ENCODE data around the gene C19orf25. TPM values are rescaled to one million over a fixed set of nuclear protein-coding genes. Genes with fewer than 3 reads are reported as not detected.
A peak's percentile ranks its signal among the peaks of the same experiment; 100 is the strongest.

Gene C19orf25
- total and polyA plus RNA-seq, 11 donors = 9.4 to 29.2 (median 16.0) TPM

DNA sequence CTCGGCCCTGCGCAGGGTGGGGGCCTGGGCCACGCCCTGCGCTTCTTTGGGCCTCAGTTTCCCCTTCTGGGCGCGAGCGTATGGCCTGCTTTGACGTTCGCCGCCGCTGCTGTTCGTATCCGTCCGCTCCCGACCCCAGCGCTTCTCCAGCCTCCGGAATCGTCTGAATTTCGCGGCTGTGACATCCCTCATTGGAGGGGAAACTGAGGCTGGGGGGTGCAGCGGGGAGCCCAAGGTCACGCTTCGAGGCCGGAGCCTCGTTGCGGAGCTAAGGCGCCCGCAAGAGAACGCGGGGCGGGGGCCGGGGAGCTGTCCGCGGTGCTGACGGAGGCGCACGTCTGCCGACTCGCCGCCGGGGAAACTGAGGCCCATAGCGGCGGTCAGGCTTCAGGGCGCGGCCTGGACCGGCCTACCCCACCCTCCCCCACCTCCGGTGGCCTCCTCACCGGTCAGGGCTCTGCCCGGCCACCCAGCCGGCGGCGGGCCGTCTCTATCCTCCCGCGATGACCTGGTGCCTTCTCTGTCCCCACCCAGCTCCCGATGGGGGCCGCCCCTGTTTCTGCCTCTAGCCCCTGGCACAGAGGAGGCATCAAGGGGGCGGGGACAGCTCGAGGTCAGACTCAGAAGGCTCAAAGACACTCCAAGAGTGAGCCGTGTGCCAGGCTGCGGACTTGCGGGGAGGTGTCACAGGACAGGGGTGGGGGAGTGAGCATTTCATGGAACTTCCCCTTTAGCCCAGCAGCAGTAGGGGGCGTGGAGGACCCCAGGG is 32.1 kb downstream of the C19orf25 start:
- DNase-seq (peak in 3 of 5 donors; percentile 25 to 53 (median 26)), ATAC-seq (no peak)
- Histone ChIP-seq H3K9me3 (no peaks in the 10 kb centered on the region), H3K27ac (no peak overlapping the region), H3K27me3 (peaks cover 49 to 67% (median 64%) of the 10 kb centered on the region in 9 donors), H3K4me1 (peaks cover 0 to 34% (median 15%) of the 10 kb centered on the region in 12 donors), H3K36me3 (peaks cover 0 to 13% (median 8%) of the 10 kb centered on the region in 9 donors), H3K4me3 (peak overlapping the region in 4 of 12 donors; percentile 22 to 50 (median 48))
- 0 to 7% (median 4%) methylated on average over 7 to 63 of the region's 63 CpGs for WGBS, 4 donors
- intact Hi-C loops (cut with DNase I) = loop anchor here in 2 of 10 donors (5.0 to 10.0 kb wide), 2 partner anchors 65 to 132 kb away; partner anchors contain the start of gene ADAMTSL5 (in 1 of the 2)
- TF ChIP-seq, protein P1, sequence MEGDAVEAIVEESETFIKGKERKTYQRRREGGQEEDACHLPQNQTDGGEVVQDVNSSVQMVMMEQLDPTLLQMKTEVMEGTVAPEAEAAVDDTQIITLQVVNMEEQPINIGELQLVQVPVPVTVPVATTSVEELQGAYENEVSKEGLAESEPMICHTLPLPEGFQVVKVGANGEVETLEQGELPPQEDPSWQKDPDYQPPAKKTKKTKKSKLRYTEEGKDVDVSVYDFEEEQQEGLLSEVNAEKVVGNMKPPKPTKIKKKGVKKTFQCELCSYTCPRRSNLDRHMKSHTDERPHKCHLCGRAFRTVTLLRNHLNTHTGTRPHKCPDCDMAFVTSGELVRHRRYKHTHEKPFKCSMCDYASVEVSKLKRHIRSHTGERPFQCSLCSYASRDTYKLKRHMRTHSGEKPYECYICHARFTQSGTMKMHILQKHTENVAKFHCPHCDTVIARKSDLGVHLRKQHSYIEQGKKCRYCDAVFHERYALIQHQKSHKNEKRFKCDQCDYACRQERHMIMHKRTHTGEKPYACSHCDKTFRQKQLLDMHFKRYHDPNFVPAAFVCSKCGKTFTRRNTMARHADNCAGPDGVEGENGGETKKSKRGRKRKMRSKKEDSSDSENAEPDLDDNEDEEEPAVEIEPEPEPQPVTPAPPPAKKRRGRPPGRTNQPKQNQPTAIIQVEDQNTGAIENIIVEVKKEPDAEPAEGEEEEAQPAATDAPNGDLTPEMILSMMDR (IDR thresholded peaks at IDR 0.05) = no peak
- TF ChIP-seq POLR2A (IDR thresholded peaks at IDR 0.05) = no peak

DNA sequence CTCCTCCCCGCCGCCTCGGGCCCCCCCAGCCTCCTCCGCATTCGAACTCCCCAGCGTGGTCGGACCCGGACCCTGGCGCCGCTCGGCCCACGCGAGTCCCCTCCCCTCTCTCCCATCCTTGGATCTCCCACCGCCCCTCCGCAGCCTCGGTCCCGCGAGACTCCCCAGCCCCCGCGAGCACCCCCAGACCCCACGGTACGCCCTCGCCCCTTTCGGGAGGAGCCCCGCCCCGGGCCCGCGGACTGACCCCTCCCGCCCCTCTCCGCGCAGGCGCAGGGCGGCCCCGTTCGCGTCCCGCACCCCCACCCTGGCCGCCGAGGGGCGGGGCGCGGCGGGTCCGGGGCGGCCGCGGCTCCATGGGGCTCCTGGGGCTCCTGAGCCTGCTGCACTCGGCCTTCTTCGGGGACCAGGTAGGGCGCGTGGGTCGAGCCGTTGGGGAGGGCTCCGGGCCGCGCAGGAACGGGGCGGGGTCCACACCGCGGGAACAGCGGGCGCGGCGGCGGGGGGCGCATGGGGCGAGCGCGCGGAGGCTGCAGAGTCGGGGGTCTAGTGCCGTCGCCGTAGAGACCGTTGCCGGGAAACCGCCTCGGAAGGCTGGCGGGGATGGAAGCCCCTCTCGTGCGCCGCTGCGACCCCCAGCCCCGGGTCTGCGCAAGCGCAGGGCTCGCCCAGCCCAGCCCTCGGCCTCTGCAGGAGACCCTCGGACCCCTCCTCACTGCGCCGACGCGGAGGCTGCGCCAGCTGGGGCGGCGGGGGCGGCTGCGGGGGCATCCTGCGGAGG is 32.9 kb downstream of the C19orf25 start:
- H3K36me3 ChIP-seq = peaks cover 3 to 21% (median 16%) of the 10 kb centered on the region in 9 donors
- H3K27ac ChIP-seq = no peak overlapping the region
- peak overlapping the region in 11 of 12 donors; percentile 22 to 53 (median 41) for H3K4me3 ChIP-seq
- intact Hi-C loops (cut with DNase I) = loop anchor here in 2 of 10 donors (5.0 to 10.0 kb wide), 2 partner anchors 66 to 131 kb away; partner anchors contain the start of gene ADAMTSL5 (in 1 of the 2)
- peaks cover 0 to 35% (median 15%) of the 10 kb centered on the region in 12 donors for H3K4me1 ChIP-seq
- peak in 3 of 5 donors; percentile 22 to 65 (median 25) for DNase-seq
- ATAC-seq = peak in 1 of 4 donors; percentile 9
- 0 to 2% (median 2%) methylated on average over 25 to 99 of the region's 99 CpGs; no CpG with 5 or more reads in 1 of the 4 donors for WGBS, 4 donors
- no peaks in the 10 kb centered on the region for H3K9me3 ChIP-seq
- H3K27me3 ChIP-seq = peaks cover 43 to 59% (median 56%) of the 10 kb centered on the region in 9 donors
- TF ChIP-seq, protein P1 (IDR thresholded peaks at IDR 0.05) = no peak
- no peak for TF ChIP-seq POLR2A (IDR thresholded peaks at IDR 0.05)

DNA sequence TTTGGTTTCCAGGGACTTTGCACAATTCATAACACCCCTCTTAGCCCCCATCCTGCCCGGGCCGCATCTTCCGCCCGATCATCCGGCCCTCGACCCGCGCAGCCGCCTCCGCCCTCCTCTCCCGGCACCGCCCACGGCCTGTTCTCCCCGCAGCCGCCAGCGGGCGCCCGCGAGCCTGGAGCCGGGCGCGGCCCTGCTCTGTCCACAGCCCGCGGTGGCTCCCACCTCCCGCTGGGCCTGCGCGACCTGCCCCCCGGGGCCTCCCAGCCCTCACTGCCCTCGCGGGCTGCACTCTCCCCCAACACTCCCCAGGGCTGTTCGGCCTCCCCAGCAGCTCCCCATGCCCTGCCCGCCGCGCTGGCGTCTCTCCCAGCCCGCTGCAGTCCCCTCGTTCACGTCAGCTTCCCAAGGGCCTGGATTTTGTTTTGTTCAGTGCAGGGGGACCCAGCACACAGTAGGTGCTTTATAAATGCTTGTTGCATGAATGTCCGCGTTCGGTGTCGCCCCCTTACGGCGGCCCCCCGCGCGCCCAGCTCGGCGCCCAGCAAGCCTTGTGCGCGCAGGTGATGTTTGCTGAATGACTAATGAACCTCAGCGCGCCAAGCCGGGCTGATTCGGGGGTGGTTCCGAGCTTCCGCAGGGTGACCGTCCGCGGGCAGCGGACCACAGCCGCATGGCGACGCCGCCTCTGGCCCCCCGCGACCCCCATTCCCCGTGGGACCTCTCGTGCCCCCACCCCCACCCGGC is 33.7 kb downstream of the C19orf25 start:
- Histone ChIP-seq H3K36me3 (peaks cover 8 to 28% (median 24%) of the 10 kb centered on the region in 9 donors), H3K4me3 (peak overlapping the region in 11 of 12 donors; percentile 16 to 53 (median 41)), H3K27ac (no peak overlapping the region), H3K9me3 (no peaks in the 10 kb centered on the region), H3K27me3 (peaks cover 36 to 52% (median 49%) of the 10 kb centered on the region in 9 donors), H3K4me1 (peaks cover 0 to 43% (median 15%) of the 10 kb centered on the region in 12 donors)
- WGBS, 4 donors = 2 to 4% (median 2%) methylated on average over 51 to 70 of the region's 70 CpGs
- TF ChIP-seq POLR2A (IDR thresholded peaks at IDR 0.05) = no peak
- TF ChIP-seq, protein P1 (IDR thresholded peaks at IDR 0.05) = peak; percentile 85 to 98 (median 94)
- ATAC-seq (peak; percentile 23 to 91 (median 88)), DNase-seq (peak; percentile 60 to 89 (median 70))
- intact Hi-C loops (cut with DNase I) = loop anchor here in 2 of 10 donors (5.0 to 10.0 kb wide), 2 partner anchors 67 to 131 kb away; partner anchors contain the start of gene ADAMTSL5 (in 1 of the 2)

All from heart left ventricle (tissue), 16 donors.